DMS79 treated with DMSO at 0.1 percent for 48 hours (cell line): ENCODE measurements around the gene GPATCH2L.

Source experiments
- DNase-seq: peaks from one replicate; lab custom pipeline; 2025; lab: John Stamatoyannopoulos, UW

Gene GPATCH2L

GRCh38 chr14:76136476-76137110, 15.1 kb upstream of the GPATCH2L start:
- no peak for DNase-seq

- no peak for DNase-seq
Observed at GRCh38 chr14:76138119-76138757, 13.5 kb upstream of the GPATCH2L start.

GRCh38 chr14:76138758-76139723, 12.7 kb upstream of the GPATCH2L start:
- DNase-seq = no peak

- DNase-seq = no peak
Observed at GRCh38 chr14:76143642-76144041, 8.1 kb upstream of the GPATCH2L start.

- DNase-seq = no peak
Observed at GRCh38 chr14:76146976-76147375, 4.7 kb upstream of the GPATCH2L start.

GRCh38 chr14:76149196-76149595, 2.5 kb upstream of the GPATCH2L start:
- no peak for DNase-seq

GRCh38 chr14:76152333-76152681, 585 bp downstream of the GPATCH2L start:
- peak; percentile 25 for DNase-seq

- DNase-seq = no peak
Observed at GRCh38 chr14:76153919-76154318, 2.2 kb downstream of the GPATCH2L start.

GRCh38 chr14:76154539-76155126, 2.9 kb downstream of the GPATCH2L start:
- DNase-seq = no peak

- DNase-seq = no peak
Observed at GRCh38 chr14:76163668-76164363, 12.1 kb downstream of the GPATCH2L start.

- DNase-seq = peak; percentile 14
Observed at GRCh38 chr14:76168531-76168930, 16.8 kb downstream of the GPATCH2L start.

GRCh38 chr14:76169776-76170175, 18.1 kb downstream of the GPATCH2L start:
- no peak for DNase-seq

- no peak for DNase-seq
Observed at GRCh38 chr14:76174982-76175381, 23.3 kb downstream of the GPATCH2L start.

- DNase-seq = no peak
Observed at GRCh38 chr14:76175942-76176341, 24.2 kb downstream of the GPATCH2L start.

GRCh38 chr14:76181546-76181945, 29.8 kb downstream of the GPATCH2L start:
- DNase-seq = no peak

GRCh38 chr14:76186308-76187027, 34.7 kb downstream of the GPATCH2L start:
- DNase-seq = peak; percentile 60

- DNase-seq = no peak
Observed at GRCh38 chr14:76191297-76191696, 39.6 kb downstream of the GPATCH2L start.

GRCh38 chr14:76193696-76194095, 42.0 kb downstream of the GPATCH2L start:
- DNase-seq = no peak

GRCh38 chr14:76194327-76194726, 42.6 kb downstream of the GPATCH2L start:
- no peak for DNase-seq

- DNase-seq = no peak
Observed at GRCh38 chr14:76195003-76195402, 43.3 kb downstream of the GPATCH2L start.
